Right lobe of liver (tissue), 6 donors: ENCODE results near the gene OR10H5. TPM values are rescaled to one million over a fixed set of nuclear protein-coding genes. Genes with fewer than 3 reads are reported as not detected.

ENCODE experiments used
- ATAC-seq, 4 donors: fragments of 200-7000 bp; cut with Tn5 transposase; one replicate each; pipeline ENCODE4 v1.9.1; 2020; ENCODE audit warnings: mild to moderate bottlenecking in 4 of 4, moderate library complexity in 4 of 4
- DNase-seq, 3 donors: peaks; one replicate each; pipeline ENCODE4 v3.0.0-alpha.2; 2020
- H3K27ac ChIP-seq, 3 donors: fragments of 200-600 bp; one replicate each; pipeline ENCODE4 v1.8.0; 2022
- H3K27me3 ChIP-seq, 2 donors: fragments of 200-600 bp; one replicate each; pipeline ENCODE4 v1.8.0; 2022
- H3K36me3 ChIP-seq, 4 donors: fragments of 200-600 bp; sonication (generic) in 1 of 4; one replicate each; pipeline versions ENCODE4 v1.5.1 to v1.8.0; 2017 to 2022; ENCODE audit warnings: control low read depth in 1 of 4
- H3K4me1 ChIP-seq, 4 donors: fragments of 200-600 bp; sonication (generic) in 1 of 4; one replicate each; pipeline versions ENCODE4 v1.5.1 to v1.8.0; 2017 to 2022; ENCODE audit warnings: control low read depth in 1 of 4
- H3K4me3 ChIP-seq, 3 donors: fragments of 200-600 bp; one replicate each; pipeline ENCODE4 v1.8.0; 2022
- H3K9me3 ChIP-seq, 4 donors: fragments of 200-600 bp; sonication (generic) in 1 of 4; one replicate each; pipeline versions ENCODE4 v1.5.1 to v1.8.0; 2017 to 2022; ENCODE audit warnings: control low read depth in 1 of 4
- POLR2A ChIP-seq: fragments of 450-650 bp; IDR thresholded peaks from one replicate; pipeline ENCODE4 v1.6.1; 2017; ENCODE audit warnings: antibody characterized with exemption, mild to moderate bottlenecking
- WGBS: methylation state at CpG from one replicate; pipeline ENCODE4 v1.1.6; 2018; ENCODE audit warnings: low coverage, low lambda C conversion rate; ENCODE audit not compliant: insufficient coverage; ENCODE audit errors: missing lambda C conversion rate; 5-methylcytosine and 5-hydroxymethylcytosine counted together
- intact Hi-C, 2 donors: fragments of 100-400 bp; cut with DNase I; formaldehyde crosslinking; loops; one replicate each; pipeline versions ENCODE4 v1.11.2 to v1.14.1; 2022
- long read RNA-seq: library from polyadenylated mRNA; unstranded; transcript quantifications from one replicate; pipeline ENCODE4 v2.0.0, GENCODE V29; 2019
- total RNA-seq, 6 experiments: library from RNA; depleted of rRNA in 2 of 6; stranded (reverse); fragments of >200 nt in 2 of 6; fragmentation: NEBNext Ultra II Directional in 3 of 6; extraction: Animal tissue kit (Norgen Biotek cat#: 25700) in 3 of 6; gene quantifications; one replicate each; pipeline versions ENCODE4 v1.1.0 to v1.2.4, GENCODE V29; 2016 to 2023
- TF ChIP-seq, protein P1 (sequence below), 4 donors: fragments of 200-600 bp in 3 of 4; fragments of 450-650 bp in 1 of 4; IDR thresholded peaks; one replicate each; pipeline versions ENCODE4 v1.5.1 to v1.8.0; 2016 to 2022; ENCODE audit warnings: antibody characterized with exemption in 4 of 4, mild to moderate bottlenecking in 2 of 4
- donor health status: DM: no; HTN: yes; CAD: no.
- donor health status: DM: no; HTN: no; CAD: no.
- donor health status: DM: no; HTN: no; CAD: no.
- donor health status: DM: no; HTN: yes; CAD: no.
- donor health status: DM: no; HTN: yes; CAD: no.

The OR10H5 gene, protein sequence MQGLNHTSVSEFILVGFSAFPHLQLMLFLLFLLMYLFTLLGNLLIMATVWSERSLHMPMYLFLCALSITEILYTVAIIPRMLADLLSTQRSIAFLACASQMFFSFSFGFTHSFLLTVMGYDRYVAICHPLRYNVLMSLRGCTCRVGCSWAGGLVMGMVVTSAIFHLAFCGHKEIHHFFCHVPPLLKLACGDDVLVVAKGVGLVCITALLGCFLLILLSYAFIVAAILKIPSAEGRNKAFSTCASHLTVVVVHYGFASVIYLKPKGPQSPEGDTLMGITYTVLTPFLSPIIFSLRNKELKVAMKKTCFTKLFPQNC
- total RNA-seq: not detected
- long read RNA-seq: 0 reads

DNA sequence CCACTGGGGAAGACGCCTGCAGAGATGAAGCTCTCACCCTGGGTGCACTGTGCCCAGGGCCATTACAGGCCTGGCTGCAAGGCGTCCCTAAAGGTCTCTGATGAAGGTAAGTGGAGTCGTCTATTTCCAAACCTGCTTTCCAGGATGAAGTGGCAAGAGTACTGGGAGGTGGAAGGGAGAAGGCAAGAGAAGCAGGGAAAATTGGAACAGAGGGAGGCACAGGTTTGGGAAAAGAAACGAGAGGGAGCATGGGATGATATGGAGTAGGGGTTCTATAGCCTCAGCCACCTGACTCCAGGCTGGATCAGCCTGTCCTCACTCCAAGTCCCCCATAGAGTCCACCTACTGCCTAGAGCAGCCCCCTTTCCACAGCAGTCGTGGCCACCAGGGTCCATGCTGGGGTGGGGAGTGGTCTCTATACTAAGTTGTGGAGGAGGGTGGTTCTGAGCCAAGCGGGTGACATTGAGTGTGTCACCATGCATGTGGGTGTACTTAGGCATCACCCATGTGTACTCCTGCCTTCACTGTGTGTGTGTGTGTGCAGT lies at the start of gene OR10H5:
Gene OR10H5, plus strand, starts transcription at position 51 of the 545 bp plus-strand sequence. CDS start 6,388 bp downstream, outside the sequence.
- TF ChIP-seq, protein P1, sequence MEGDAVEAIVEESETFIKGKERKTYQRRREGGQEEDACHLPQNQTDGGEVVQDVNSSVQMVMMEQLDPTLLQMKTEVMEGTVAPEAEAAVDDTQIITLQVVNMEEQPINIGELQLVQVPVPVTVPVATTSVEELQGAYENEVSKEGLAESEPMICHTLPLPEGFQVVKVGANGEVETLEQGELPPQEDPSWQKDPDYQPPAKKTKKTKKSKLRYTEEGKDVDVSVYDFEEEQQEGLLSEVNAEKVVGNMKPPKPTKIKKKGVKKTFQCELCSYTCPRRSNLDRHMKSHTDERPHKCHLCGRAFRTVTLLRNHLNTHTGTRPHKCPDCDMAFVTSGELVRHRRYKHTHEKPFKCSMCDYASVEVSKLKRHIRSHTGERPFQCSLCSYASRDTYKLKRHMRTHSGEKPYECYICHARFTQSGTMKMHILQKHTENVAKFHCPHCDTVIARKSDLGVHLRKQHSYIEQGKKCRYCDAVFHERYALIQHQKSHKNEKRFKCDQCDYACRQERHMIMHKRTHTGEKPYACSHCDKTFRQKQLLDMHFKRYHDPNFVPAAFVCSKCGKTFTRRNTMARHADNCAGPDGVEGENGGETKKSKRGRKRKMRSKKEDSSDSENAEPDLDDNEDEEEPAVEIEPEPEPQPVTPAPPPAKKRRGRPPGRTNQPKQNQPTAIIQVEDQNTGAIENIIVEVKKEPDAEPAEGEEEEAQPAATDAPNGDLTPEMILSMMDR (IDR thresholded peaks at IDR 0.05): no peak
- no peak for TF ChIP-seq POLR2A
- DNase-seq (peak in 1 of 3 donors; percentile 15), ATAC-seq (no peak)
- WGBS: 30% methylated on average over 4 of the region's 6 CpGs
- no peaks in the 10 kb centered on the region for H3K27me3 ChIP-seq
- H3K4me1 ChIP-seq: no peaks in the 10 kb centered on the region
- H3K9me3 ChIP-seq: no peaks in the 10 kb centered on the region
- intact Hi-C loops: no loop called here
- no peaks in the 10 kb centered on the region for H3K36me3 ChIP-seq
- no peak within 1 kb of the TSS for H3K27ac ChIP-seq
- no peak within 1 kb of the TSS for H3K4me3 ChIP-seq

DNA sequence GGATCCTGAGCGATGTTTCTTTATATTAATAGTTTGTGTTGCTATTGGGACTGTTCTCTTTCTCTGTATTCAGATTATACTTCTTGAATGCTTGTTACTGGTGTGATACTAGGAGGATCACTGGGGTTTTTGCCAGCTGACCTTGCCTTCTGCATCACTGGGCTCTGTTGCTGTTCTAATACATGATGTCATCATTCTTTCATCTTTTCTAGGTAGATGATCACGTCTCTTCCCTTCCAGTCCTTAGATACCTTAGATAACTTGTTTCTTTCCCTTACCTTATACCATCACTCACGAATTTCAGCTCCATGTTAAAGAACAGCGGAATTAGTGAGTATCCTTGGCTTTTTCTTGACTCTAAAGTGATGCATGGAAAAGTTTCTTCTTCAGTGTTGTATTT lies 49.7 kb upstream of the OR10H5 start, which contains the start of gene OR10H3:
Gene OR10H3, plus strand, starts transcription at position 264 of the 400 bp plus-strand sequence. CDS start 3,408 bp downstream, outside the sequence.
- 59% methylated on average over 4 of the region's 4 CpGs for WGBS

DNA sequence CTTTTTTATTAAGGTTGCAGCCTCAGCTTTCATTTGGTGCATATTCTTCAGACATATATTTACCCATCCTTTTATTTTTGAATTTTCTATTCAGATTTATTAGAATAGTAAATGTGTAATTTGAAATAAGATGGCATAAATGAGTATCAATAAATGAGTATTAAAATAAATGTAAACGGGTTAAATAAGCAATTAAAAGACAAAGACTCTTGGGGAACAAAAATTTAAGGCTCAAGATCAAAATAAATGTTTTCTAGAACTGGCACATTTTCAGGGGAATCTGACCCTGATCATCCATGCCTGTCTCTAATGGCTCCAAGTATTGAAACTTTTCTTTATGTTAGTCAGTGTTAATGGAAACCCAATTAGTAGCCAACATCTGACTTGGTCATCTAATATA lies 46.7 kb upstream of the OR10H5 start:
- no peaks in the 10 kb centered on the region for H3K4me1 ChIP-seq
- no peaks in the 10 kb centered on the region for H3K27me3 ChIP-seq
- no peak overlapping the region for H3K4me3 ChIP-seq
- TF ChIP-seq, protein P1 (IDR thresholded peaks at IDR 0.05): no peak
- no peaks in the 10 kb centered on the region for H3K36me3 ChIP-seq
- H3K27ac ChIP-seq: no peak overlapping the region
- ATAC-seq: no peak
- no peaks in the 10 kb centered on the region for H3K9me3 ChIP-seq
- 30% methylated on average over 1 of the region's 1 CpG for WGBS
- DNase-seq: no peak
- intact Hi-C loops: no loop called here

More for the DNA sequence above, 49.7 kb upstream of the OR10H5 start, which contains the start of gene OR10H3:
- TF ChIP-seq, protein P1 (IDR thresholded peaks at IDR 0.05): no peak
- no peak for TF ChIP-seq POLR2A
- no peaks in the 10 kb centered on the region for H3K36me3 ChIP-seq
- H3K27ac ChIP-seq: no peak within 1 kb of the TSS
- no peaks in the 10 kb centered on the region for H3K27me3 ChIP-seq
- H3K4me1 ChIP-seq: no peaks in the 10 kb centered on the region
- intact Hi-C loops: no loop called here
- no peak for DNase-seq
- ATAC-seq: no peak
- H3K9me3 ChIP-seq: no peaks in the 10 kb centered on the region
- H3K4me3 ChIP-seq: no peak within 1 kb of the TSS

DNA sequence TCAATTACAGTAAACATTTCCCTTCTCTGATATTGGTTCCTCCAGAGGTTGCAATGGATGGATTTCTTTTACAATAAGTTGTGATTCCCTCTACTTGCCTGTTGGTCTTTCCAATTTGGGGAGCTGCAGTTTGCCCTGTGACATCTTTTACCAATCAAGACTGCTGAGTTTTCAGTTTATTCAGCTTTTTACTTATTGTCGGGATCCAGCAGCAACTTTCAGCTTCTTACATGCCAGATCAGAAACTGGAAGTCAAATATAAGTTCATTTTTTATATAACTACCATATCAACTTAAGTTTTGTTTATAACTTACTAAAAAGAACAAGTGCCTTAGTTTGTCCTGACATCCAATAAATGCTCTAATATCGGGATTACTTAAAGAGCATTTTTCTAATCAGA lies 39.2 kb upstream of the OR10H5 start:
- ATAC-seq: no peak
- intact Hi-C loops: no loop called here
- peaks cover 0 to 10% of the 10 kb centered on the region in 2 donors for H3K27me3 ChIP-seq
- H3K4me3 ChIP-seq: no peak overlapping the region
- 62% methylated on average over 2 of the region's 2 CpGs for WGBS
- H3K9me3 ChIP-seq: no peaks in the 10 kb centered on the region
- DNase-seq: no peak
- H3K4me1 ChIP-seq: no peaks in the 10 kb centered on the region
- no peak for TF ChIP-seq POLR2A
- TF ChIP-seq, protein P1 (IDR thresholded peaks at IDR 0.05): no peak
- H3K27ac ChIP-seq: no peak overlapping the region
- H3K36me3 ChIP-seq: no peaks in the 10 kb centered on the region
